ENCODE measurements around the gene YJU2.
A peak's percentile ranks its signal among the peaks of the same experiment; 100 is the strongest.

The YJU2 gene

GRCh38 chr19:4246767-4247593 lies at the start of gene YJU2:
Gene YJU2 (plus strand): TSS chr19:4247080. CDS start chr19:4247147, 67 bp downstream.
- Histone ChIP-seq H3K36me3 (ENCODE audit: control insufficient read depth in 5 of 5, insufficient read depth in 5 of 5, low read length in 5 of 5) (peaks cover 0 to 31% (median 29%) of the 10 kb centered on the region in 5 donors), H3K4me1 (ENCODE audit: control insufficient read depth in 5 of 5, insufficient read depth in 5 of 5, low read length in 5 of 5) (peaks cover 4 to 15% (median 14%) of the 10 kb centered on the region in 5 donors), H3K27me3 (ENCODE audit: control insufficient read depth in 5 of 5, insufficient read depth in 4 of 5, low read length in 5 of 5) (no peaks in the 10 kb centered on the region), H3K4me3 (ENCODE audit: low read depth in 1 of 5, low read length in 5 of 5) (peak within 1 kb of the TSS; percentile 82 to 98 (median 94)), H3K27ac (ENCODE audit: low read depth, low read length) (peak within 1 kb of the TSS; percentile 98), H3K9me3 (ENCODE audit: control insufficient read depth in 5 of 5, low read length in 5 of 5) (peaks cover under 1 to 3% (median 2%) of the 10 kb centered on the region in 5 donors), H3K9ac (ENCODE audit: low read length in 5 of 5) (peak within 1 kb of the TSS; percentile 86 to 96 (median 93))

- peaks cover 23 to 54% (median 42%) of the 10 kb centered on the region in 5 donors for H3K27me3 ChIP-seq (ENCODE audit: control insufficient read depth in 5 of 5, insufficient read depth in 4 of 5, low read length in 5 of 5)
- no peak overlapping the region for H3K4me3 ChIP-seq (ENCODE audit: low read depth in 1 of 5, low read length in 5 of 5)
- H3K4me1 ChIP-seq (ENCODE audit: control insufficient read depth in 5 of 5, insufficient read depth in 5 of 5, low read length in 5 of 5), result no peaks in the 10 kb centered on the region
- no peaks in the 10 kb centered on the region for H3K36me3 ChIP-seq (ENCODE audit: control insufficient read depth in 5 of 5, insufficient read depth in 5 of 5, low read length in 5 of 5)
- no peaks in the 10 kb centered on the region for H3K9me3 ChIP-seq (ENCODE audit: control insufficient read depth in 5 of 5, low read length in 5 of 5)
- H3K9ac ChIP-seq (ENCODE audit: low read length in 5 of 5), result no peak overlapping the region
- H3K27ac ChIP-seq (ENCODE audit: low read depth, low read length), result no peak overlapping the region
Observed at GRCh38 chr19:4197228-4197624, 49.7 kb upstream of the YJU2 start.

DNA sequence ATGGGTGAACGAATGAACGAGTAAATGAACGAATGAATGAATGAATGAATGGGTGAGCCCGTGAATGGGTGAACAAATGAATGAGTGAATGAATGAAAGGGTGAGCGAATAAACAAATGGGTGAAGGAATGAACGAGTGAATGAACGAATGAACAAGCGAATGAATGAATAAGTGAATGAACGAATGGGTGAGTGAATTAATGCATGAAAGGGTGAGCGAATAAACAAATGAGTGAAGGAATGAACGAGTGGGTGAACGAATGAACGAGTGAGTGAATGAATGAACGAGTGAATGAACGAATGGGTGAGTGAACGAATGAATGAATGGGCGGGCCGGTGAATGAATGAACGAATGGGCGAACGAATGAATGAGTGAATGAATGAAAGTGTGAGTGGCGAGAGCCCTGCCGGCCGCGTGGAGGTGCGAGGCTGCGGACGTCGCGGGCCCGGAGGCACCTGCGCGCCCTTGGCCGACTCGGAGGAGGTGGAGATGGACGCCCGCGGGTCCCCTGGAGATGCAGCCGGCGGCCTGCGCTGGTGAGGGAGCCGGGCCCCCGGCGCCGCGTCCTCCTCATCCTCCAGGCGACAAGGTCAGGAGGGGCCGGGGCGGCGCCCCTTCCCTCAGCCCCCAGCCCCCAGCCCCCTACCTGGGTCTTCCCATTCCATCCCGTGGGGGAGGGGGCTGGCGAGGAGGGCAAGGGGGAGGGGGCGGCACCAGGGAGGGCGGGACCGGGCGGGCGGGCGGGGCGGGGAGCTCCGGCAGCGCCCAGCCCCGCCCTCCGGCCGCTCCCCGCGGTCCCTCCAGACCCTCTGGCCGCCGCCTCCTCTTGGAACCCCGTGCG lies 49.0 kb upstream of the YJU2 start:
- Histone ChIP-seq H3K27me3 (ENCODE audit: control insufficient read depth in 5 of 5, insufficient read depth in 4 of 5, low read length in 5 of 5) (peaks cover 23 to 58% (median 42%) of the 10 kb centered on the region in 5 donors), H3K4me1 (ENCODE audit: control insufficient read depth in 5 of 5, insufficient read depth in 5 of 5, low read length in 5 of 5) (no peaks in the 10 kb centered on the region), H3K4me3 (ENCODE audit: low read depth in 1 of 5, low read length in 5 of 5) (no peak overlapping the region), H3K36me3 (ENCODE audit: control insufficient read depth in 5 of 5, insufficient read depth in 5 of 5, low read length in 5 of 5) (no peaks in the 10 kb centered on the region), H3K9ac (ENCODE audit: low read length in 5 of 5) (no peak overlapping the region), H3K9me3 (ENCODE audit: control insufficient read depth in 5 of 5, low read length in 5 of 5) (no peaks in the 10 kb centered on the region), H3K27ac (ENCODE audit: low read depth, low read length) (no peak overlapping the region)

- Histone ChIP-seq H3K36me3 (ENCODE audit: control insufficient read depth in 5 of 5, insufficient read depth in 5 of 5, low read length in 5 of 5) (no peaks in the 10 kb centered on the region), H3K4me1 (ENCODE audit: control insufficient read depth in 5 of 5, insufficient read depth in 5 of 5, low read length in 5 of 5) (no peaks in the 10 kb centered on the region), H3K9me3 (ENCODE audit: control insufficient read depth in 5 of 5, low read length in 5 of 5) (no peaks in the 10 kb centered on the region), H3K27me3 (ENCODE audit: control insufficient read depth in 5 of 5, insufficient read depth in 4 of 5, low read length in 5 of 5) (peaks cover 23 to 58% (median 42%) of the 10 kb centered on the region in 5 donors), H3K4me3 (ENCODE audit: low read depth in 1 of 5, low read length in 5 of 5) (no peak overlapping the region), H3K9ac (ENCODE audit: low read length in 5 of 5) (no peak overlapping the region), H3K27ac (ENCODE audit: low read depth, low read length) (no peak overlapping the region)
Observed at GRCh38 chr19:4198467-4199126, 48.3 kb upstream of the YJU2 start.

GRCh38 chr19:4199699-4200293 lies 47.1 kb upstream of the YJU2 start:
- no peak overlapping the region for H3K4me3 ChIP-seq (ENCODE audit: low read depth in 1 of 5, low read length in 5 of 5)
- H3K36me3 ChIP-seq (ENCODE audit: control insufficient read depth in 5 of 5, insufficient read depth in 5 of 5, low read length in 5 of 5), result no peaks in the 10 kb centered on the region
- H3K4me1 ChIP-seq (ENCODE audit: control insufficient read depth in 5 of 5, insufficient read depth in 5 of 5, low read length in 5 of 5), result peaks cover 0 to 5% (median 3%) of the 10 kb centered on the region in 5 donors
- no peaks in the 10 kb centered on the region for H3K9me3 ChIP-seq (ENCODE audit: control insufficient read depth in 5 of 5, low read length in 5 of 5)
- no peak overlapping the region for H3K27ac ChIP-seq (ENCODE audit: low read depth, low read length)
- no peak overlapping the region for H3K9ac ChIP-seq (ENCODE audit: low read length in 5 of 5)
- H3K27me3 ChIP-seq (ENCODE audit: control insufficient read depth in 5 of 5, insufficient read depth in 4 of 5, low read length in 5 of 5), result peaks cover 23 to 51% (median 36%) of the 10 kb centered on the region in 5 donors

GRCh38 chr19:4200940-4201542 lies 45.8 kb upstream of the YJU2 start:
- Histone ChIP-seq H3K27me3 (ENCODE audit: control insufficient read depth in 5 of 5, insufficient read depth in 4 of 5, low read length in 5 of 5) (peaks cover 19 to 43% (median 29%) of the 10 kb centered on the region in 5 donors), H3K9ac (ENCODE audit: low read length in 5 of 5) (no peak overlapping the region), H3K27ac (ENCODE audit: low read depth, low read length) (no peak overlapping the region), H3K36me3 (ENCODE audit: control insufficient read depth in 5 of 5, insufficient read depth in 5 of 5, low read length in 5 of 5) (no peaks in the 10 kb centered on the region), H3K4me1 (ENCODE audit: control insufficient read depth in 5 of 5, insufficient read depth in 5 of 5, low read length in 5 of 5) (peaks cover 0 to 5% (median 3%) of the 10 kb centered on the region in 5 donors), H3K9me3 (ENCODE audit: control insufficient read depth in 5 of 5, low read length in 5 of 5) (no peaks in the 10 kb centered on the region), H3K4me3 (ENCODE audit: low read depth in 1 of 5, low read length in 5 of 5) (no peak overlapping the region)

- Histone ChIP-seq H3K9me3 (ENCODE audit: control insufficient read depth in 5 of 5, low read length in 5 of 5) (no peaks in the 10 kb centered on the region), H3K4me3 (ENCODE audit: low read depth in 1 of 5, low read length in 5 of 5) (no peak overlapping the region), H3K27me3 (ENCODE audit: control insufficient read depth in 5 of 5, insufficient read depth in 4 of 5, low read length in 5 of 5) (peaks cover 11 to 36% (median 24%) of the 10 kb centered on the region in 5 donors), H3K36me3 (ENCODE audit: control insufficient read depth in 5 of 5, insufficient read depth in 5 of 5, low read length in 5 of 5) (no peaks in the 10 kb centered on the region), H3K27ac (ENCODE audit: low read depth, low read length) (no peak overlapping the region), H3K4me1 (ENCODE audit: control insufficient read depth in 5 of 5, insufficient read depth in 5 of 5, low read length in 5 of 5) (peaks cover 0 to 5% (median 3%) of the 10 kb centered on the region in 5 donors), H3K9ac (ENCODE audit: low read length in 5 of 5) (no peak overlapping the region)
Observed at GRCh38 chr19:4201798-4202197, 45.1 kb upstream of the YJU2 start.

- Histone ChIP-seq H3K36me3 (ENCODE audit: control insufficient read depth in 5 of 5, insufficient read depth in 5 of 5, low read length in 5 of 5) (no peaks in the 10 kb centered on the region), H3K27ac (ENCODE audit: low read depth, low read length) (no peak overlapping the region), H3K9me3 (ENCODE audit: control insufficient read depth in 5 of 5, low read length in 5 of 5) (no peaks in the 10 kb centered on the region), H3K9ac (ENCODE audit: low read length in 5 of 5) (no peak overlapping the region), H3K27me3 (ENCODE audit: control insufficient read depth in 5 of 5, insufficient read depth in 4 of 5, low read length in 5 of 5) (peaks cover 0 to 14% (median 3%) of the 10 kb centered on the region in 5 donors), H3K4me1 (ENCODE audit: control insufficient read depth in 5 of 5, insufficient read depth in 5 of 5, low read length in 5 of 5) (peaks cover 0 to 5% (median 3%) of the 10 kb centered on the region in 5 donors), H3K4me3 (ENCODE audit: low read depth in 1 of 5, low read length in 5 of 5) (no peak overlapping the region)
Observed at GRCh38 chr19:4206818-4207484, 39.9 kb upstream of the YJU2 start.

Data from subcutaneous abdominal adipose tissue (tissue), 5 donors.